ENCODE results near the gene GEMIN4.
"Not testable (repeated sequence)": the region's sequence is repeated elsewhere in the genome, so short reads cannot be mapped to it uniquely, and the experiment has no call there.

Gene GEMIN4

DNA sequence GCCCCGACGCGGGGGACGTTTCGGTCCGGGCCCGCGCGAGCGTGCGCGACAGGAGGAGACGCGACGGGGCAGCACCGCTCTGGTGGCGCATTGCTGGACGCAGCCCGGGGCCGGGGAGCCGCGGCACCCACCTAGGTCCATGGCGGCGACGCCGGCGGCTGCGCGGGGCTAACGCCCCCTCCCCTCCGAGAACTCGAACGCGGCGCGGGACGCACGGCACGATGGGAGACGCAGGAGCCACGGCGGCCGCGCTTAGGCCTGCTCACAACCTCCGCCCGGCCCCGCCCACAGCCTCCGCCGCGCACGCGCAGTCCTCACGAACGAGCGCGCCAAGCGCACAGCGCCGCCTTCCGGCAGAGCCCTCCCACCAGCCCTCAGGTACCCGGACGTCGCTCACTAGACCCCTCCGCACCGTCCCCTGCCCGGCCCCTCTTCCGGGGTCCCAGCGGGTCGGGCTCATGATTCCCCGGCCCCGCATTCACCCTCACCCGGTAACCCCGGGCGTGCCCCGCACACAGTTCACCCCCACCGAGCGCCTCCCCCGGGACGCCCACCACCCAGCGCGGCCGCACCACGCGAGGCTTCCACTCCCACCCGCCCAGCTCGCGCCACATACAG is at the start of gene GEMIN4:
Gene GEMIN4 (minus strand): TSS at position 263 of the 618 bp plus-strand sequence. CDS start 122 bp downstream, at position 141.
- DNase-seq (ENCODE audit: low spot score): peak; percentile 82

DNA sequence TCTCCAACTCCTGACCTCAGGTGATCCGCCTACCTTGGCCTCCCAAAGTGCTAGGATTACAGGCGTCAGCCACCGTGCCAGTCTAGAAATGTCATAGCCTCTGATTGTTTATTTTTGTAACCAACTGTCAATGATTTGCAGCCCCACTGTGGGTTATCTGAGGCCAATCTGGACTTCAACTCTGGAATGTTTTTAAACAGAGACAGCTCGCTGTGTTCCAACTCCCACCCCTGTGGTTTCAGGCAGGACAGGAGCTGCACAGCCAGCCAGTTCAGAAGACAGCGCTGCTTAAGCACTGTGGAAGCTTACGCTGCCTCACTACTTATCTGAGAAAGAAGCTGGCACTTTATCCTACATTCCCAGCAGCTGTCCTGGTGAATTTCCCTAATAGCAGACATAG is 49.6 kb upstream of the GEMIN4 start:
- DNase-seq (ENCODE audit: low spot score): peak; percentile 44

GRCh38 chr17:800446-801242 is 48.6 kb upstream of the GEMIN4 start:
- DNase-seq (ENCODE audit: low spot score): no peak

GRCh38 chr17:799261-799660 is 47.2 kb upstream of the GEMIN4 start:
- no peak for DNase-seq (ENCODE audit: low spot score)

GRCh38 chr17:798246-798645 is 46.2 kb upstream of the GEMIN4 start:
- no peak for DNase-seq (ENCODE audit: low spot score)

GRCh38 chr17:797236-797840 is 45.3 kb upstream of the GEMIN4 start:
- DNase-seq (ENCODE audit: low spot score): no peak

DNA sequence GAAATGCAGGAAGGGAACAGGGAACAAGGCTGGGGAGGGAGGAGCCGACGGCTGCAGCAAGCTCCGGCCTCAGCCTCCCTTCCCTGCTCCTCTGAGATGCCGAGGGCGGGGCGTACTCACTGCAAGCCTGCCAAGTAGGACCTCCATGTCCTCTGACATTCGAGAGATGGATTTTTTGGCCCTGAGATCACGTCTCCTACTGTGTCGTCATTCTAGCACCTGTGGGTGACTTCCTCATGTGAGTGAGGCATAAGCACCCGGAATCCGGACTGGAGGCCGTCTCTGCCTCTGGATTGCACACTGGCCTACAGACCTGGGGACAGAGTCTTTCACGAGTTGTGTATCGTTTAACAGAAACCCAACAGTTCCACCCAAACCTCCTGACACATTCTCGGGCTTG is 44.5 kb upstream of the GEMIN4 start:
- DNase-seq (ENCODE audit: low spot score): no peak

DNA sequence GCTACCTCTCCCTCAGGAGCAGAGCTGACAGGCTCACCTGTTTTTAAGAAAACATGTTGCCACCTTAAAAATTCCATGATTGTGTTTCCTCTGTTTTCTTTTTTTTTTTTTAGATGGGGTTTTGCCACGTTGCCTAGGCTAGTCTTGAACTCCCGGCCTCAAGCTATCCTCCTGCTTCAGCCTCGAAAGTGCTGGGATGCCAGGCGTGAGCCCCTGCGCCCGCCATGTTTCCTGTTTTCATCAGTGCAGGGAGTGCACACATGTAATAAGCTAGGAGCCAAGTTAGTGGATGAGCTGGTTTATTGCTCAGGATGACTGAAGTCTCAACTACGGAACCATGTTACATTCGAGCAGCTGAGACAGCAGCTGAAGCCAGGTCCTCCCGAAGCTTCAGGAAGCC is 43.7 kb upstream of the GEMIN4 start:
- no peak for DNase-seq (ENCODE audit: low spot score)

- no peak for DNase-seq (ENCODE audit: low spot score)
Observed at GRCh38 chr17:795276-795675, 43.2 kb upstream of the GEMIN4 start.

- no peak for DNase-seq (ENCODE audit: low spot score)
Observed at GRCh38 chr17:794876-795275, 42.8 kb upstream of the GEMIN4 start.

DNA sequence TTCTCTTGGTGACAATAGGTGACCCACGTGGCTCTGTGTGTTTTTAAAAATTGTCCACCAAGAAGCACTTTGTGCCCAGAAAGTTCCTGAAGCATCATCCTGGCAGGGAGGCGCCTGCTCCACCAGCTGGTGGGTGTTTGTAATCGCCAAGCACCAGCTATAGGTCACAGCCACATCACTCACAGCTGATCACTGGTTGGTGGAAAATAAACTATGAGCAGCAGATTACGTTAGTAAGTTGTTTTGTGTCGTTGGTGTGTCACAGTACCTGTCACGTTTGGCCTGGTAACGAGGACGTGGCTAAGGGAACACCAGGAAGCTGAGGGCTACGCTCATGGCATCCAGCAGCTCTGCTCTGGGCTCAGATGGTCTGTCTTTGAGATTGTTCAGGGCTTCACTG is 40.2 kb upstream of the GEMIN4 start:
- DNase-seq (ENCODE audit: low spot score): no peak

DNA sequence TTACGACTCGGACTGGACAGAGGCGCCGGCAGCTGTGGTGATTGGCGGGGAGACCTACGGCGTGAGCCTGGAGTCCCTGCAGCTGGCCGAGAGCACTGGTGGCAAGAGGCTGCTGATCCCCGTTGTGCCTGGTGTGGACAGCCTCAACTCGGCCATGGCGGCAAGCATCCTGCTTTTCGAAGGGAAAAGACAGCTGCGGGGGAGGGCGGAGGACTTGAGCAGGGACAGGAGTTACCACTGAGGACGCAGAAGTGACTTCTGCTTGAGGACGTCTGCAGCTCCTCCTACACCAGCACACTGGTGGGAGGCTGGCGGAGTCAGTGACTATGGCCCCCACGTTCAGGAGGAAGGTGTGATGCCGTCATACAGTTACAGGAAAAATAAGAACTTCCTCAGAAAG is 39.8 kb upstream of the GEMIN4 start:
- no peak for DNase-seq (ENCODE audit: low spot score)

- not testable (repeated sequence) for DNase-seq (ENCODE audit: low spot score)
Observed at GRCh38 chr17:790874-791247, 38.8 kb upstream of the GEMIN4 start.

DNA sequence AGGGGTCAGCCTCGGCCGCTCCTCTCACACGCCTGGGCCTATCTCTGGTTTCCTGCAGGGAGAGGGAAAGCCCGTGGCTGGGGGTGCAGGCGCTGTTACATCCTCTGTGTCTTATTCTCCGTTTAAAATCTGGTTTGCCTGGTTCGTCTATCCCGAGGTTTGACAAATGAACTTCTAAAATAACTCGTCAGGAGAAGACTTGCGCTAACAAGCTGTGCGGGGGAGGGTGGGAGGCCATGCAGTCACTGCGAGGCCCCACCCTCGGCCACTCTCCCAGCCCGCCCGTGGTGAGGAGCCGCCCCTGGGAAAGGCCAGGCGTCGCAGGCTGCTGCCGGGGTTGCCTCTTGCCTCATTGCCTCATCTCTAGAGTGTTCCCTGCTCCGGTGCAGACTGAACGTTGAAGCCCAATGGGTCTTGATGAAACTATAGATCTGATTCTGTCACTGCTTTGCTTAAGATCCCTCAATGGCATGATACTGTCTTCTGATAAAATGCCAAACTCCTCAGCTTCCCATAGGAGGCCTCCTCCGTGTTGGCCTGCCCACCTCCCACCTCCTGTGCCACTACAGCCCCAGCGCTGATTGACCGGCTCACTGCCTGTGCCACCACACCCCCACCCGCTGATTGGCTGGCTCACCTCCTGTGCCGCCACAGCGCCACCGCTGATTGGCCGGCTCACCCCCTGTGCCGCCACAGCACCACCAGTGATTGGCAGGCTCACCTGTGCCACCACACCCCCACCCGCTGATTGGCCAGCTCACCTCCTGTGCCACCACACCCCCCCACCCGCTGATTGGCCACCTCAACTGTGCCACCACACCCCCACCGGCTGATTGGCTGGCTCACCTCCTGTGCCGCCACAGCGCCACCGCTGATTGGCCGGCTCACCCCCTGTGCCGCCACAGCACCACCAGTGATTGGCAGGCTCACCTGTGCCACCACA is 38.1 kb upstream of the GEMIN4 start:
- not testable (repeated sequence) for DNase-seq (ENCODE audit: low spot score)

DNA sequence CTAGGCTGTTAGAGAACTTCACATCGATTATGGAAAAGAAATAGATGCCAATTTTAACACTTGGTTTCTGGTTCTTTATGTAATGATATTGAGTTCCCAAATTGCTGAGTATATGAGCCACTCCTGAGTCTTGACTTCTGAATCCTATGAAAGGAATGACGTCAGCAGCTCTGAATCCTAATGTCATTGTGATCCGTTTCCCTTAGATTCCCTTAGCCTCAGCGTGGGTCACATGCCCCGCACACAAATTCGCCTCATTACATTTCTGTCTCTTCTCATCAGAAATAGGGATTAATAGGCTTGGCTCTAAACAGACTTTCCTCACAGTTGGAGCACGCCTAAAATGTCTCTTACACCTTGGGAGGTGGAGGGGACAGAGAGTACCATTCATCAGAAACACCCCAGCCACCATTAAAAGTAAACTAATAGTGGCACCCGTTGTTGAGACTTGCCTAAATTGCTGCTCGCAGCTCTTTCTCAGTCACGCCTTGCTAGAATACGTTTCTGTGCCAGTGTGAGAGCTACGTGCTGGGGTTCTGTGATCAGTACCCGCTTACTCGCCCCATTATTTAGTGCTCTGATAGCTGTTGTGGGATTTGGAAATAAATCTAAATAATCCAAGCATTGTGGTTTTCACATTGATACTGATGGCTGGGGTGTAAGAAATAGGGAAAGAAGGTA is 37.2 kb upstream of the GEMIN4 start:
- DNase-seq (ENCODE audit: low spot score): no peak

DNA sequence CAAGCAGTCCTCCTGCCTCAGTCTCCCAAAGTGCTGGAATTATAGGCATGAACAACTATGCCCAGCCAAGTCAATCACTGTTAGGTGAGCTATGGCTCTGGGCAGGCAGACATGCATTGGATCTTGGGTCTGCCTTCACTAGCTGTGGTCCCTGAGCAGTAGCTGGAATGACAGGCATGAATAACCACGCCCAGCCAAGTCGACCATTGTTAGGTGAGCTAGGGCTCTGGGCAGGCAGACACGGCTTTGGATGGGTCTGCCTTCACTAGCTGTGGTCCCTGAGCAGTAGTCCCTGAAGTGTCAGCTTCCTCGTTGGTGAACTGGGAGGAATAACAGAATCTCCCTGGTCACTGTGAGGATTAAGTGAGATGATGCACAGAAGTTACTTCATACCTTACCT is 36.5 kb upstream of the GEMIN4 start:
- no peak for DNase-seq (ENCODE audit: low spot score)

DNA sequence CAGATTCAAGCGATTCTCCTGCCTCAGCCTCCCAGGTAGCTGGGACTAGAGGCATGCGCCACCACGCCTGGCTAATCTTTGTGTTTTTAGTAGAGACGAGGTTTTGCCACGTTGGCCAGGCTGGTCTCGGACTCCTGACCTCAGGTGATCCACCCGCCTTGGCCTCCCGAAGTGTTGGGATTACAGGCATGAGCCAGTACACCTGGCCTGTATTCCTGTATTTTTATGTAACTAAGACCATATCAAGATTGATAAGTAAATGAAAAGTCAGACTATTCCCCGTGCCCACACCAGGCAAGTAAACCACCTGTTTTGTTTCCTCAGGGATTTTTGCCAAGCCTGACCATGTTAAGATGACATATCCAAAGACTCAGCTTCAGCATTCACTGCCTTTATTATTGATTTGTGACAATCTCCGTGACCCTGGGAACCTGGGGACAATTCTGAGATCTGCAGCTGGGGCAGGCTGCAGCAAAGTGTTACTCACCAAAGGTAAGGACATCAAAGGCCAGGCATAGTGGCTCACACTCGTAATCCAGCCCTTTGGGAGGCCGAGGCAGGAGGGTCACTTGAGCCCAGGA is 35.7 kb upstream of the GEMIN4 start:
- DNase-seq (ENCODE audit: low spot score): no peak

DNA sequence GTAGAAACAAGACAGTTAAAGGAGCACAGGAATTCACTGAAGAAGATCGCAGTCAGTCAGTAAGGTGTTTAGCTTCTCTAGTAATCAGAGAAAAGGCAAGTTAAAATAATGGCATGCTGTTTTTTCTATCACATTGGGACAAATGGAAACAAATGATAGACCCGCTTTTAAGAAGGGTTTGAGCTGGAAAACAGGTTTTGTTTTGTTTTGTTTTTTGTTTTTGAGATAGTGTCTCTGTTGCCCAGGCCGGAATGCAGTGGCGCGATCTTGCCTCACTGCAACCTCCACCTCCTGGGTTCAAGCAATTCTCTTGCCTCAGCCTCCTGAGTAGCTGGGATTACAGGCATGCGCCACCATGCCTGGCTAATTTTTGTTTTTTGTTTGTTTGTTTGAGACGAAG is 33.8 kb upstream of the GEMIN4 start:
- not testable (repeated sequence) for DNase-seq (ENCODE audit: low spot score)

GRCh38 chr17:784143-784542 is 32.1 kb upstream of the GEMIN4 start:
- DNase-seq (ENCODE audit: low spot score): no peak

DNA sequence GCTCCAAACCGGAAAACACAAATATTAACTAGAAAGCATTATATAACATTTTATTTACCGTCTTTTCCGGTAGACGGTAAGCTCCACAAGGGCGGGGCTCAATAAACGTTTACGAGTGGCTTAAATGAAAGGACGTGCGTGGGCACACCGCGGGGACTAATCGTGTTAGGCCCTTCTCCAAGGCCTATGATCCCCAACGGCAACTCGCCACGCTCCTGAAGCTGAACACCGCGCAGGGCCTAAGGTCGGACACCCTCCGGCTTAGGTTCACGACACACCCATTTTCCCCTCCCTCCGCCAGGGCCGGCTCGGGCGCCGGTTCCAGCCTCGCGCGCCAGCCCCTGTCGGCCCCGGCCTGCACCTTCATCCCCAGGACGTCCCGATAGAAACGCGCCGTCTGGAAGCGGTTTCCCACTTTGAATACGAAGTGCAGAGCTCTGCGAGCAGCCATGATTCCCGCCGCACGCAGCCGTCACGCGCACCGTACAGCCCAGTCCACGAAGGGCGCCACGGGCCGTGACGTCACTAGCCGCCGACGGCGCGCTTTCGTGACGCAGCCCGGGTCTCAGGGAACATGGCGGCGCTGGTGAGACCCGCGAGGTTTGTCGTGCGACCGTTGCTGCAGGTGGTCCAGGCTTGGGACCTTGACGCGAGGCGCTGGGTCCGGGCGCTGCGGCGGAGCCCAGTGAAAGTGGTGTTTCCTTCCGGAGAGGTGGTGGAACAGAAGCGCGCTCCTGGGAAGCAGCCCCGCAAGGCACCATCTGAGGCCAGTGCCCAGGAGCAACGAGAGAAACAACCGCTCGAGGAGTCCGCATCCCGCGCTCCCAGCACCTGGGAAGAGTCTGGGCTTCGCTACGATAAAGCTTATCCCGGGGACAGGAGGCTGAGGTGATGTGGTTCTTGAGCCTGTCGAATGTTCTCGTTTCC is 30.0 kb upstream of the GEMIN4 start, which contains the start of the genes GLOD4 and MRM3:
Gene GLOD4 (minus strand): TSS at position 476 of the 927 bp plus-strand sequence. CDS start 25 bp downstream, at position 451.
Gene MRM3 (plus strand): TSS at position 549 of the 927 bp plus-strand sequence. CDS start 26 bp downstream, at position 575.
- peak; percentile 82 for DNase-seq (ENCODE audit: low spot score)
